Lung (tissue), 12 donors: ENCODE data around the gene GCDH. TPM values are rescaled to one million over a fixed set of nuclear protein-coding genes. Genes with fewer than 3 reads are reported as not detected.

Source experiments
- ATAC-seq: fragments of 200-7000 bp; cut with Tn5 transposase; one replicate; pipeline ENCODE4 v1.9.1; 2020; ENCODE audit warnings: moderate number of reproducible peaks; ENCODE audit not compliant: insufficient read depth, low FRiP score
- DNase-seq, 3 donors: peaks; one replicate each; pipeline ENCODE4 v3.0.0-alpha.2; 2013 to 2017
- H3K27ac ChIP-seq, 2 donors: one replicate each; pipeline ENCODE4 v1.5.1; 2013; ENCODE audit warnings: mild to moderate bottlenecking in 2 of 2, moderate library complexity in 2 of 2, control low read depth in 1 of 2, inconsistent platforms in 1 of 2, low read depth in 1 of 2, low read length in 1 of 2
- H3K27me3 ChIP-seq, 3 donors: one replicate each; pipeline ENCODE4 v1.5.1; 2013; ENCODE audit warnings: low read length in 2 of 3; ENCODE audit not compliant: control insufficient read depth in 3 of 3, insufficient read depth in 3 of 3
- H3K36me3 ChIP-seq, 4 donors: one replicate each; pipeline ENCODE4 v1.5.1; 2013; ENCODE audit warnings: low read length in 4 of 4, mild to moderate bottlenecking in 1 of 4, moderate library complexity in 1 of 4; ENCODE audit not compliant: control insufficient read depth in 4 of 4, insufficient read depth in 4 of 4
- H3K4me1 ChIP-seq, 5 donors: one replicate each; pipeline ENCODE4 v1.5.1; 2013; ENCODE audit warnings: low read length in 5 of 5, mild to moderate bottlenecking in 2 of 5, moderate library complexity in 1 of 5; ENCODE audit not compliant: control insufficient read depth in 5 of 5, insufficient read depth in 5 of 5
- H3K4me3 ChIP-seq: one replicate; pipeline ENCODE4 v1.5.1; 2013; ENCODE audit warnings: mild to moderate bottlenecking, control low read depth, moderate library complexity
- H3K9ac ChIP-seq, 2 donors: one replicate each; pipeline ENCODE4 v1.5.1; 2013; ENCODE audit warnings: low read length in 2 of 2, control low read depth in 1 of 2; ENCODE audit not compliant: insufficient read depth in 1 of 2
- H3K9me3 ChIP-seq, 4 donors: one replicate each; pipeline ENCODE4 v1.5.1; 2013; ENCODE audit warnings: low read length in 3 of 4, mild to moderate bottlenecking in 1 of 4, moderate library complexity in 1 of 4; ENCODE audit not compliant: control insufficient read depth in 4 of 4, insufficient read depth in 3 of 4
- WGBS, 2 donors: extraction: QIAGEN DNeasy Blood & Tissue Kit; methylation state at CpG; one replicate each; pipeline ENCODE4 v1.1.7; 2013; 5-methylcytosine and 5-hydroxymethylcytosine counted together
- polyA plus RNA-seq, 2 donors: library from polyadenylated mRNA; stranded (reverse); fragments of 200-250 nt; gene quantifications; one replicate each; pipeline ENCODE4 v1.2.1, GENCODE V29; 2013
- total RNA-seq, 2 donors: library from RNA; depleted of rRNA in 1 of 2; stranded (reverse); fragments of >200 nt in 1 of 2; gene quantifications; one replicate each; pipeline ENCODE4 v1.2.1, GENCODE V29; 2014 to 2021
- TF ChIP-seq, protein P1 (sequence below): IDR thresholded peaks from 2 replicates; pipeline ENCODE4 v1.5.1; 2012; ENCODE audit warnings: mild to moderate bottlenecking; ENCODE audit errors: control extremely low read depth, extremely low read depth
- donor health status: control.
- donor health status: control.
- donor health status: Bipolar disorder and iron deficiency.
- donor health status: healthy.
- donor health status: DM: yes; HTN: yes; CAD: no.

GCDH gene
- total and polyA plus RNA-seq, 4 donors: 15.6 to 33.8 (median 27.7) TPM

DNA sequence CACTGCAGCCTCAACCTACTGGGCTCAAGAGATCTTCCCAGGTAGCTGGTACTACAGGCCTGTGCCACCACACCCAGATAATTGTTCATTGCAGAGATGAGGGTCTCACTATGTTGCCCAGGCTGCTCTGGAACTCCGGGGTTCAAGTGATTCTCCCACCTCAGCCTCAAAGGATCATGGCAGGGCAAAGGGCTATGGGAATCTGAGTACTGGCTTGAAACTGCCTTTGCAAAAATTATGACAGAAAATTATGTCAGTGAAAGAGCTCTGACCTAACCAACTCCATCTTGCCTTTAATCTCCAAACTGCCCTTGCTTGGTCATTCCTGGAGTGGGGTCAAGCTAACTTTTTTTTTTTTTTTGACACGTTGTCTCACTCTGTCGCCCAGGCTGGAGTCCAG, 8.4 kb upstream of the GCDH start:
- H3K9ac ChIP-seq: no peak overlapping the region
- H3K27ac ChIP-seq: no peak overlapping the region
- ATAC-seq: no peak
- H3K27me3 ChIP-seq: peaks cover 0 to 23% (median 14%) of the 10 kb centered on the region in 3 donors
- H3K4me1 ChIP-seq: peaks cover 0 to 17% (median 0%) of the 10 kb centered on the region in 5 donors
- no peak for DNase-seq
- peaks cover 0 to 9% (median 3%) of the 10 kb centered on the region in 4 donors for H3K9me3 ChIP-seq
- WGBS, 2 donors: 74 to 82% methylated on average over 3 of the region's 3 CpGs
- no peak overlapping the region for H3K4me3 ChIP-seq
- TF ChIP-seq, protein P1, sequence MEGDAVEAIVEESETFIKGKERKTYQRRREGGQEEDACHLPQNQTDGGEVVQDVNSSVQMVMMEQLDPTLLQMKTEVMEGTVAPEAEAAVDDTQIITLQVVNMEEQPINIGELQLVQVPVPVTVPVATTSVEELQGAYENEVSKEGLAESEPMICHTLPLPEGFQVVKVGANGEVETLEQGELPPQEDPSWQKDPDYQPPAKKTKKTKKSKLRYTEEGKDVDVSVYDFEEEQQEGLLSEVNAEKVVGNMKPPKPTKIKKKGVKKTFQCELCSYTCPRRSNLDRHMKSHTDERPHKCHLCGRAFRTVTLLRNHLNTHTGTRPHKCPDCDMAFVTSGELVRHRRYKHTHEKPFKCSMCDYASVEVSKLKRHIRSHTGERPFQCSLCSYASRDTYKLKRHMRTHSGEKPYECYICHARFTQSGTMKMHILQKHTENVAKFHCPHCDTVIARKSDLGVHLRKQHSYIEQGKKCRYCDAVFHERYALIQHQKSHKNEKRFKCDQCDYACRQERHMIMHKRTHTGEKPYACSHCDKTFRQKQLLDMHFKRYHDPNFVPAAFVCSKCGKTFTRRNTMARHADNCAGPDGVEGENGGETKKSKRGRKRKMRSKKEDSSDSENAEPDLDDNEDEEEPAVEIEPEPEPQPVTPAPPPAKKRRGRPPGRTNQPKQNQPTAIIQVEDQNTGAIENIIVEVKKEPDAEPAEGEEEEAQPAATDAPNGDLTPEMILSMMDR: no peak
- peaks cover 0 to 8% (median 2%) of the 10 kb centered on the region in 4 donors for H3K36me3 ChIP-seq

DNA sequence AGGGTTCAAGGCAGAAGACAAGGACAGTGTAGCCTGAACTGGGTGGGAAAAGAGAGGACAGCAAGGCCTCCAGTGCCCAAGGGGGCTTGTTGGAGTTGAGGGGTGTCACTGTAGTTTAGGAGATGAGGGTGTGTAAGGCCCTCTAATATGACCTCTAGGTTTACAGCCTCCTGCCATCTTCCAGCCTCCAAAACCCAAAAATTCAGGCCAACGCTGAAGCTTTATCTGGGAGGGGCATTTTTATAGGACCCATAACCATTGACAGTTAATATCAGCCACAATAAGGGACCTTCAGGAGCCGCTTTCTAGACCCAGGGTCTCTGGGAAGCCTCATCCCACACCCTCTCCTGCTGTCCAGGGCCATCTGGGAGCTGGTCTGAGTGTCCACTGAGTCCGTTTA, 6.8 kb upstream of the GCDH start:
- H3K27me3 ChIP-seq: peaks cover 0 to 23% (median 14%) of the 10 kb centered on the region in 3 donors
- DNase-seq (no peak), ATAC-seq (no peak)
- H3K36me3 ChIP-seq: no peaks in the 10 kb centered on the region
- TF ChIP-seq, protein P1: no peak
- WGBS, 2 donors: 89 to 93% methylated on average over 3 of the region's 3 CpGs
- peaks cover 0 to 9% (median 3%) of the 10 kb centered on the region in 4 donors for H3K9me3 ChIP-seq
- H3K4me3 ChIP-seq: no peak overlapping the region
- no peak overlapping the region for H3K9ac ChIP-seq
- H3K4me1 ChIP-seq: peaks cover 0 to 17% (median 0%) of the 10 kb centered on the region in 5 donors
- no peak overlapping the region for H3K27ac ChIP-seq

DNA sequence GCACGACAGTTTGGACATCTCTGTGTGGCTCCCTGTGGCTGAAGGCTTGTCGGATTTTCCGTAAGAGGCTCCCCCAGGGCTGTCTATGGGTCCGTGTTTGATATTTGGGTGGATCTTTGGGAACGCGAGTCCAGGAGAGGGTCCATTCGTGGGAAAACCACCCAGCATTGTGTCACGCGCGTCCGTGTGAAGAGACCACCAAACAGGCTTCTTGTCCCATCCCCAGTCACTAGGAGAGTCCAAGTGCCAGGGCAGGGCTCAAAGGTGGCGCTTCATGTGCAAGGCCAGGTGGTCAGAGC, 6.4 kb upstream of the GCDH start:
- H3K9ac ChIP-seq: no peak overlapping the region
- H3K36me3 ChIP-seq: no peaks in the 10 kb centered on the region
- ATAC-seq: no peak
- H3K4me1 ChIP-seq: peaks cover 0 to 17% (median 0%) of the 10 kb centered on the region in 5 donors
- peaks cover 0 to 23% (median 14%) of the 10 kb centered on the region in 3 donors for H3K27me3 ChIP-seq
- no peak for DNase-seq
- H3K9me3 ChIP-seq: peaks cover 0 to 9% (median 3%) of the 10 kb centered on the region in 4 donors
- no peak overlapping the region for H3K4me3 ChIP-seq
- TF ChIP-seq, protein P1: no peak
- 66 to 75% methylated on average over 12 of the region's 12 CpGs for WGBS, 2 donors
- H3K27ac ChIP-seq: peak overlapping the region in 1 of 2 donors; percentile 20
